DOHH2 (cell line): ENCODE measurements around the gene VGLL4.

ENCODE experiments used
- H3F3A ChIP-seq: fragments of 200-600 bp; sonication (generic), shearing (Covaris generic); 2 replicates; pipeline ENCODE4 v1.6.0; 2016; ENCODE audit warnings: antibody characterized with exemption, mild to moderate bottlenecking; ENCODE audit not compliant: control insufficient read depth, insufficient read depth
- H3K27ac ChIP-seq: fragments of 200-600 bp; sonication (generic); 2 replicates; pipeline ENCODE4 v1.5.1; 2014; ENCODE audit warnings: low read depth, mild to moderate bottlenecking, low read length, moderate library complexity
- H3K27me3 ChIP-seq: fragments of 200-600 bp; sonication (generic); 2 replicates; pipeline ENCODE4 v1.6.1; 2014; ENCODE audit warnings: mild to moderate bottlenecking, low read length, mixed read lengths; ENCODE audit not compliant: control insufficient read depth
- H3K36me3 ChIP-seq: fragments of 200-600 bp; sonication (generic); 2 replicates; pipeline ENCODE4 v1.6.1; 2014; ENCODE audit warnings: mild to moderate bottlenecking, low read length, moderate library complexity, mixed read lengths; ENCODE audit not compliant: control insufficient read depth
- H3K4me1 ChIP-seq: fragments of 200-600 bp; sonication (generic); 2 replicates; pipeline ENCODE4 v1.6.1; 2014; ENCODE audit warnings: mild to moderate bottlenecking, low read length, mixed read lengths; ENCODE audit not compliant: control insufficient read depth
- H3K4me2 ChIP-seq: fragments of 200-600 bp; sonication (generic); 2 replicates; pipeline ENCODE4 v1.6.0; 2014; ENCODE audit warnings: mild to moderate bottlenecking, low read length, moderate library complexity
- H3K4me3 ChIP-seq: fragments of 200-600 bp; sonication (generic); 2 replicates; pipeline ENCODE4 v1.5.1; 2014; ENCODE audit warnings: mild to moderate bottlenecking, low read length, mixed read lengths
- H3K79me2 ChIP-seq: fragments of 200-600 bp; sonication (generic); 2 replicates; pipeline ENCODE4 v1.6.1; 2014; ENCODE audit warnings: mild to moderate bottlenecking, low read length, mixed read lengths; ENCODE audit not compliant: control insufficient read depth
- H3K9me2 ChIP-seq: fragments of 200-600 bp; sonication (generic); replicated peaks from 2 replicates; pipeline ENCODE4 v1.6.1; 2014; ENCODE audit warnings: mild to moderate bottlenecking, low read length, mixed read lengths; ENCODE audit not compliant: control insufficient read depth
- H3K9me3 ChIP-seq: fragments of 200-600 bp; sonication (generic); 2 replicates; pipeline ENCODE4 v1.6.1; 2014; ENCODE audit warnings: antibody characterized with exemption, low read length, mixed read lengths; ENCODE audit not compliant: control insufficient read depth, insufficient read depth
- H4K20me1 ChIP-seq: fragments of 200-600 bp; sonication (generic); 2 replicates; pipeline ENCODE4 v1.6.0; 2014; ENCODE audit warnings: low read depth, mild to moderate bottlenecking, antibody characterized with exemption, low read length, moderate library complexity; ENCODE audit not compliant: control insufficient read depth, insufficient read depth
- CTCF ChIP-seq: fragments of 200-600 bp; sonication (generic); IDR thresholded peaks from one replicate; pipeline ENCODE4 v1.5.1; 2014; ENCODE audit warnings: antibody characterized with exemption, mild to moderate bottlenecking, low read depth, low read length; ENCODE audit not compliant: poor library complexity, severe bottlenecking
- EZH2phosphoT487 ChIP-seq: fragments of 200-600 bp; sonication (generic); IDR thresholded peaks from 2 replicates; pipeline ENCODE4 v1.6.1; 2017; ENCODE audit warnings: borderline replicate concordance, mild to moderate bottlenecking, antibody characterized with exemption, low read length, moderate library complexity, mixed read lengths

The VGLL4 gene

GRCh38 chr3:11570789-11571495, 72.8 kb downstream of the VGLL4 start:
- H3F3A ChIP-seq, result no peaks in the 10 kb centered on the region
- H3K79me2 ChIP-seq, result peaks cover 98% of the 10 kb centered on the region
- H3K27ac ChIP-seq, result no peak overlapping the region
- H4K20me1 ChIP-seq, result peaks cover 14% of the 10 kb centered on the region; the same call in 1 of the 2 replicates
- H3K36me3 ChIP-seq, result peaks cover 75% of the 10 kb centered on the region
- H3K9me2 ChIP-seq, result no peaks in the 10 kb centered on the region
- TF ChIP-seq CTCF (no peak), EZH2phosphoT487 (no peak)
- no peaks in the 10 kb centered on the region for H3K4me1 ChIP-seq
- no peak overlapping the region for H3K4me3 ChIP-seq
- no peaks in the 10 kb centered on the region for H3K27me3 ChIP-seq
- no peaks in the 10 kb centered on the region for H3K9me3 ChIP-seq
- H3K4me2 ChIP-seq, result no peak overlapping the region

GRCh38 chr3:11570251-11570650, 73.5 kb downstream of the VGLL4 start:
- Histone ChIP-seq H3K79me2 (peaks cover 98% of the 10 kb centered on the region), H3K4me1 (no peaks in the 10 kb centered on the region), H3K27me3 (no peaks in the 10 kb centered on the region), H3K4me2 (no peak overlapping the region), H3K36me3 (peaks cover 75% of the 10 kb centered on the region), H3K27ac (no peak overlapping the region), H3K9me3 (no peaks in the 10 kb centered on the region), H3F3A (no peaks in the 10 kb centered on the region), H4K20me1 (peaks cover 14% of the 10 kb centered on the region; the same call in 1 of the 2 replicates), H3K9me2 (no peaks in the 10 kb centered on the region), H3K4me3 (no peak overlapping the region)
- TF ChIP-seq CTCF (no peak), EZH2phosphoT487 (no peak)

GRCh38 chr3:11569156-11569741, 74.5 kb downstream of the VGLL4 start:
- Histone ChIP-seq H3F3A (no peaks in the 10 kb centered on the region), H3K9me3 (no peaks in the 10 kb centered on the region), H3K9me2 (no peaks in the 10 kb centered on the region), H3K4me1 (no peaks in the 10 kb centered on the region), H3K27ac (no peak overlapping the region), H4K20me1 (peaks cover 14% of the 10 kb centered on the region; the same call in 1 of the 2 replicates), H3K4me2 (no peak overlapping the region), H3K79me2 (peaks cover 93% of the 10 kb centered on the region), H3K4me3 (no peak overlapping the region), H3K36me3 (peaks cover 74% of the 10 kb centered on the region), H3K27me3 (no peaks in the 10 kb centered on the region)
- TF ChIP-seq CTCF, result no peak
- no peak for TF ChIP-seq EZH2phosphoT487
